CD14-positive monocyte (primary cell): Measurements from ENCODE around the gene HEBP1. TPM values are rescaled to one million over a fixed set of nuclear protein-coding genes. Genes with fewer than 3 reads are reported as not detected.

ENCODE experiments used
- DNase-seq, 3 donors: peaks; one replicate each; pipeline ENCODE4 v3.0.0-alpha.2; 2011 to 2022
- H2AFZ ChIP-seq: 2 replicates; pipeline ENCODE4 v1.6.0; 2012; ENCODE audit warnings: mild to moderate bottlenecking, low read depth, low read length, inconsistent platforms; ENCODE audit not compliant: insufficient read depth, poor library complexity, severe bottlenecking
- H3K27ac ChIP-seq, 2 donors: 1 replicate in 1 of 2; 2 replicates in 1 of 2; pipeline ENCODE4 v1.5.1; 2012 to 2013; ENCODE audit warnings: low read length in 2 of 2, control low read depth in 1 of 2, inconsistent platforms in 1 of 2, low read depth in 1 of 2, mild to moderate bottlenecking in 1 of 2
- H3K27me3 ChIP-seq, 2 donors: one replicate each; pipeline versions ENCODE4 v1.6.0 to v1.6.1; 2011 to 2013; ENCODE audit warnings: low read length in 2 of 2; ENCODE audit not compliant: control insufficient read depth in 2 of 2, insufficient read depth in 2 of 2
- H3K36me3 ChIP-seq, 2 donors: replicated peaks in 1 of 2; 1 replicate in 1 of 2; 2 replicates in 1 of 2; pipeline versions ENCODE4 v1.5.1 to v1.6.1; 2012 to 2013; ENCODE audit warnings: low read length in 2 of 2, control low read depth in 1 of 2, inconsistent platforms in 1 of 2, mild to moderate bottlenecking in 1 of 2; ENCODE audit not compliant: insufficient read depth in 2 of 2, control insufficient read depth in 1 of 2
- H3K4me1 ChIP-seq, 2 donors: 1 replicate in 1 of 2; 2 replicates in 1 of 2; pipeline versions ENCODE4 v1.5.1 to v1.6.1; 2012 to 2013; ENCODE audit warnings: low read length in 2 of 2, control low read depth in 1 of 2, inconsistent platforms in 1 of 2, mild to moderate bottlenecking in 1 of 2, moderate library complexity in 1 of 2; ENCODE audit not compliant: insufficient read depth in 2 of 2, control insufficient read depth in 1 of 2
- H3K4me2 ChIP-seq: replicated peaks from 2 replicates; pipeline ENCODE3; 2012; ENCODE audit warnings: low read length, moderate library complexity, mild to moderate bottlenecking; ENCODE audit not compliant: poor library complexity, severe bottlenecking; ENCODE audit errors: extremely low read depth
- H3K4me3 ChIP-seq, 3 experiments: fragments of 200-600 bp in 1 of 3; sonication (generic) in 1 of 3; replicated peaks in 1 of 3; 1 replicate in 2 of 3; 2 replicates in 1 of 3; pipeline ENCODE4 v1.5.1; 2011 to 2013; ENCODE audit warnings: low read length in 3 of 3, mild to moderate bottlenecking in 3 of 3, control low read depth in 2 of 3, low read depth in 2 of 3, inconsistent platforms in 1 of 3, moderate library complexity in 1 of 3
- H3K79me2 ChIP-seq: 2 replicates; pipeline ENCODE4 v1.6.0; 2012; ENCODE audit warnings: mild to moderate bottlenecking, control low read depth, inconsistent platforms, low read length, moderate library complexity; ENCODE audit not compliant: insufficient read depth
- H3K9ac ChIP-seq: 2 replicates; pipeline ENCODE4 v1.6.0; 2017; ENCODE audit warnings: low read length, mild to moderate bottlenecking; ENCODE audit not compliant: insufficient read depth, poor library complexity, severe bottlenecking
- H3K9me3 ChIP-seq, 2 donors: replicated peaks in 1 of 2; 1 replicate in 1 of 2; 2 replicates in 1 of 2; pipeline versions ENCODE4 v1.5.1 to v1.6.1; 2012 to 2013; ENCODE audit warnings: low read length in 2 of 2, control low read depth in 1 of 2; ENCODE audit not compliant: control insufficient read depth in 1 of 2, insufficient read depth in 1 of 2
- H4K20me1 ChIP-seq: 2 replicates; pipeline ENCODE4 v1.6.0; 2012; ENCODE audit warnings: mild to moderate bottlenecking, low read length, control low read depth, moderate library complexity; ENCODE audit not compliant: insufficient read depth
- H3K27ac Mint-ChIP-seq, 7 donors: one replicate each; pipeline ENCODE4 v1.8.0; 2020; ENCODE audit warnings: mild to moderate bottlenecking in 7 of 7, mixed read lengths in 7 of 7, moderate library complexity in 6 of 7, inconsistent platforms in 2 of 7
- H3K27me3 Mint-ChIP-seq, 3 donors: one replicate each; pipeline ENCODE4 v1.8.0; 2021 to 2022; ENCODE audit warnings: low read depth in 3 of 3, mild to moderate bottlenecking in 3 of 3, mixed read lengths in 3 of 3, moderate library complexity in 3 of 3, inconsistent platforms in 1 of 3
- H3K36me3 Mint-ChIP-seq, 2 donors: one replicate each; pipeline ENCODE4 v1.8.0; 2020; ENCODE audit warnings: mixed read lengths in 2 of 2, inconsistent platforms in 1 of 2, mild to moderate bottlenecking in 1 of 2
- H3K4me1 Mint-ChIP-seq: one replicate; pipeline ENCODE4 v1.8.0; 2020; ENCODE audit warnings: mild to moderate bottlenecking, mixed read lengths
- H3K4me3 Mint-ChIP-seq, 2 donors: one replicate each; pipeline ENCODE4 v1.8.0; 2020; ENCODE audit warnings: mild to moderate bottlenecking in 2 of 2, mixed read lengths in 2 of 2, moderate library complexity in 1 of 2
- H3K9me3 Mint-ChIP-seq, 7 donors: one replicate each; pipeline ENCODE4 v1.8.0; 2020 to 2022; ENCODE audit warnings: mixed read lengths in 7 of 7, mild to moderate bottlenecking in 6 of 7, moderate library complexity in 6 of 7, inconsistent platforms in 2 of 7
- CTCF ChIP-seq: fragments of 200-600 bp; IDR thresholded peaks from one replicate; pipeline ENCODE4 v1.8.0; 2022; ENCODE audit warnings: antibody characterized with exemption, mild to moderate bottlenecking
- WGBS: methylation state at CpG from one replicate; pipeline ENCODE4 v1.1.5; 2013; ENCODE audit warnings: missing lambda C conversion rate; ENCODE audit not compliant: insufficient coverage; 5-methylcytosine and 5-hydroxymethylcytosine counted together
- intact Hi-C, 2 donors: fragments of 100-400 bp; cut with micrococcal nuclease; formaldehyde crosslinking; loops; one replicate each; pipeline versions ENCODE4 v1.15.0 to v1.15.1; 2023
- polyA plus RNA-seq, 3 donors: library from polyadenylated mRNA; depleted of rRNA in 1 of 3; unstranded in 2 of 3; stranded (reverse) in 1 of 3; fragments of 300-500 nt in 2 of 3; fragments of >200 nt in 1 of 3; fragmentation: Illumina TruSeq in 2 of 3; gene quantifications; 1 replicate in 2 of 3; 2 replicates in 1 of 3; pipeline ENCODE4 v1.2.3, GENCODE V29; 2012 to 2021

HEBP1 gene
- polyA plus RNA-seq, 3 donors: 33.4 to 89.3 (median 71.3) TPM

- peak overlapping the region; percentile 91 to 98 for H3K4me3 Mint-ChIP-seq
- Histone ChIP-seq H3K27me3 (no peaks in the 10 kb centered on the region), H3K4me2 (peak overlapping the region; percentile 95), H3K79me2 (peaks cover 60% of the 10 kb centered on the region), H3K36me3 (no peaks in the 10 kb centered on the region), H2AFZ (peak overlapping the region; percentile 91), H3K27ac (peak overlapping the region in 1 of 2 donors; percentile 82), H3K9ac (peak overlapping the region; percentile 95), H3K4me1 (peaks cover 39 to 44% of the 10 kb centered on the region in 2 donors), H3K4me3 (peak overlapping the region; percentile 77 to 91 (median 81)), H4K20me1 (no peaks in the 10 kb centered on the region), H3K9me3 (no peaks in the 10 kb centered on the region)
- peaks cover 6 to 19% of the 10 kb centered on the region in 2 donors for H3K36me3 Mint-ChIP-seq
- no peak for DNase-seq
- H3K27ac Mint-ChIP-seq: peak overlapping the region; percentile 68 to 99 (median 92)
- H3K9me3 Mint-ChIP-seq: peaks cover 0 to 2% (median 0%) of the 10 kb centered on the region in 7 donors
- no peak for TF ChIP-seq CTCF
- H3K27me3 Mint-ChIP-seq: peaks cover 0 to 3% (median 0%) of the 10 kb centered on the region in 3 donors
- 50% methylated on average over 9 of the region's 22 CpGs for WGBS
- intact Hi-C loops: no loop called here
- peaks cover 64% of the 10 kb centered on the region for H3K4me1 Mint-ChIP-seq
Observed at GRCh38 chr12:12999271-12999958, 650 bp downstream of the HEBP1 start.

- Histone ChIP-seq H3K27ac (no peak overlapping the region), H3K9ac (no peak overlapping the region), H3K4me2 (peak overlapping the region; percentile 12), H3K36me3 (no peaks in the 10 kb centered on the region), H3K27me3 (no peaks in the 10 kb centered on the region), H2AFZ (no peak overlapping the region), H3K4me3 (peak overlapping the region in 1 of 3 experiments; percentile 91), H4K20me1 (no peaks in the 10 kb centered on the region), H3K9me3 (no peaks in the 10 kb centered on the region), H3K4me1 (peaks cover 46 to 52% of the 10 kb centered on the region in 2 donors), H3K79me2 (peaks cover 67% of the 10 kb centered on the region)
- Mint-ChIP-seq H3K36me3 (peaks cover 6 to 19% of the 10 kb centered on the region in 2 donors), H3K4me1 (peaks cover 68% of the 10 kb centered on the region), H3K9me3 (no peaks in the 10 kb centered on the region), H3K4me3 (no peak overlapping the region), H3K27me3 (no peaks in the 10 kb centered on the region), H3K27ac (no peak overlapping the region)
- intact Hi-C loops: no loop called here
- DNase-seq: no peak
- 100% methylated on average over 2 of the region's 4 CpGs for WGBS
- TF ChIP-seq CTCF: no peak
Observed at GRCh38 chr12:12998248-12998647, 1.8 kb downstream of the HEBP1 start.
